ENCODE results near the gene PTCH1.
A peak's percentile ranks its signal among the peaks of the same experiment; 100 is the strongest.

PTCH1 gene

DNA sequence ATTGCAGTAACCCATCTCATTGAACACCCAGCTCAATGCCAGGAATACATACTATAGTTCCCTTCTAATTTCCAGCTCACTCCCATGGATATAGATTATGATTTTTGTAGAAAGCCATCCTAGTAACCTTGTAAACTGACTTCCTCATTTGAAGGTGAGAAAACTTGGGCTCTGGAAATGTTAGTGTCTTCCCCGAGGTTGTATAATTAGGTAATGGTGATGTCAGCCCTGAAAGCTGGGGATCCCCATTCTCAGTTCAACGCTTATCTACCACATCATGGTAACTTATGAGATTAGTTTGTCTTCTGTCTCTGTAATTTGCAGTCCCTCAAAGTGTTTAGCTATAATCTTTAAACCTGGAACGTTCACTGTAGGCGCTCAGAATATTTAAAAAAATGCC lies 34.6 kb upstream of the PTCH1 start:
- TF ChIP-seq, protein P1, sequence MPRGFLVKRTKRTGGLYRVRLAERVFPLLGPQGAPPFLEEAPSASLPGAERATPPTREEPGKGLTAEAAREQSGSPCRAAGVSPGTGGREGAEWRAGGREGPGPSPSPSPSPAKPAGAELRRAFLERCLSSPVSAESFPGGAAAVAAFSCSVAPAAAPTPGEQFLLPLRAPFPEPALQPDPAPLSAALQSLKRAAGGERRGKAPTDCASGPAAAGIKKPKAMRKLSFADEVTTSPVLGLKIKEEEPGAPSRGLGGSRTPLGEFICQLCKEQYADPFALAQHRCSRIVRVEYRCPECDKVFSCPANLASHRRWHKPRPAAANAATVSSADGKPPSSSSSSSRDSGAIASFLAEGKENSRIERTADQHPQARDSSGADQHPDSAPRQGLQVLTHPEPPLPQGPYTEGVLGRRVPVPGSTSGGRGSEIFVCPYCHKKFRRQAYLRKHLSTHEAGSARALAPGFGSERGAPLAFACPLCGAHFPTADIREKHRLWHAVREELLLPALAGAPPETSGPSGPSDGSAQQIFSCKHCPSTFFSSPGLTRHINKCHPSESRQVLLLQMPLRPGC (tag by site-specific recombination; IDR thresholded peaks at IDR 0.05), result no peak
- TF ChIP-seq MYNN (tag by site-specific recombination; IDR thresholded peaks at IDR 0.05; ENCODE audit: borderline replicate concordance) (no peak), ZSCAN23 (tag by site-specific recombination; IDR thresholded peaks at IDR 0.05) (no peak), KLF1 (tag by site-specific recombination; IDR thresholded peaks at IDR 0.05) (no peak), ZNF791 (tag by site-specific recombination; IDR thresholded peaks at IDR 0.05) (no peak), GLIS2 (tag by site-specific recombination; IDR thresholded peaks at IDR 0.05) (no peak), ZNF140 (tag by site-specific recombination; IDR thresholded peaks at IDR 0.05) (no peak), ZNF311 (tag by site-specific recombination; IDR thresholded peaks at IDR 0.05; ENCODE audit: borderline replicate concordance) (no peak), ZNF776 (tag by site-specific recombination; IDR thresholded peaks at IDR 0.05; ENCODE audit: borderline replicate concordance) (no peak), ZNF16 (tag by site-specific recombination; IDR thresholded peaks at IDR 0.05; ENCODE audit: low read depth) (no peak), ZNF274 (IDR thresholded peaks at IDR 0.05; ENCODE audit: low read length) (no peak), ZNF274 (tag by site-specific recombination; IDR thresholded peaks at IDR 0.05; ENCODE audit: borderline replicate concordance) (no peak), ZNF211 (tag by site-specific recombination; IDR thresholded peaks at IDR 0.05; ENCODE audit: low read depth) (no peak), KLF7 (tag by site-specific recombination; IDR thresholded peaks at IDR 0.05; ENCODE audit: borderline replicate concordance) (no peak)
- H3K27ac ChIP-seq (ENCODE audit: extremely low read depth, low read depth, low read length), result no peak overlapping the region
- CTCF ChIA-PET, result interaction anchor here (0.6 to 0.7 kb wide), 3 partner anchors 23 to 307 kb away, joined by 3 to 6 read pairs (median 3); no protein-coding TSS in a partner anchor
- H3K4me3 ChIP-seq (ENCODE audit: low read depth, low read length), result no peak overlapping the region
- H3K4me1 ChIP-seq (ENCODE audit: control insufficient read depth, insufficient read depth, low read length), result no peaks in the 10 kb centered on the region
- POLR2A ChIA-PET, result interaction anchor here (0.5 kb wide), 1 partner anchor 244 kb away, joined by 3 read pairs; no protein-coding TSS in a partner anchor
- H3K36me3 ChIP-seq (ENCODE audit: control insufficient read depth in 2 of 2, insufficient read depth in 1 of 2, low read length in 2 of 2), result no peaks in the 10 kb centered on the region
- H3K9me3 ChIP-seq (ENCODE audit: control insufficient read depth, insufficient read depth, low read depth, low read length), result no peaks in the 10 kb centered on the region

DNA sequence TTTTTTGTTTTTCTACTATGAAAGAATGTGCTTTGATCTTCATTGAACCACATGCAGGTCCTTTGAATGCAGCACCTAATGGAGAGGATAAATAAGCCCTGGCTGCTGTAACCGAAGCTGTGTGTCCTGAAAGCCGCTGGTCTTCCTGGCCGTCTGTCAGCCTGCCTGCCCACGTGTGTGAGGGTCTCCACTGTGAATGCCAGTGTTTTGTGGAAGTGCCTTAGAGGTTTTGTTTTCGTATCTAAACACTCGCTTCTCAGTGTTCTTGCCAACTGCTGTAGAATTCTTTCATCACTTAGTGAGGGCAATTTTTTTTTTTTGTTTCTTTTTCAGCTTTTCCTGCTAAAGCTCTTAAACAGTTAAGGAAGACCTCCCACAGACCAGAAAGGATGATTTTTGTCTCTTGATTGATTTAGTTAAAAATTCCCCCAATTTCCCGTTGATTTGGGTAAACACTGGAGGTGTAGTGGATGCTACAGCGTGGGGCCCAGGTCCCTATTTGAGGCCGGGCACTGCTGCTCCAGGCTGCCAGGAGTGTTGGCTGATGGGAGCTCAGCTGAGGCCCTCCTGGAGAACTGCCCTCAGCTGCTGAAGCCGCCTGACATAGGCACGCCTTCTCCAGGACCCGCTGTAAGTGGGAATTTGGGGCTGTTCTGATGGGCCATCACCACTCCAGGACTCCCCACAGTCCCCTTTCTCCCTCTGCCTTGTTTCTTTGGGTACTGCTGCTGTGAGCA lies 29.2 kb upstream of the PTCH1 start:
- TF ChIP-seq ZIC2 (tag by site-specific recombination; IDR thresholded peaks at IDR 0.05) (no peak), ZSCAN23 (tag by site-specific recombination; IDR thresholded peaks at IDR 0.05) (no peak), ZNF571 (tag by site-specific recombination; IDR thresholded peaks at IDR 0.05) (no peak), ZNF335 (tag by site-specific recombination; conservative IDR thresholded peaks at IDR 0.05) (0 out of 2 replicates have a peak, but pooled peaks have one; percentile 31), ZNF394 (tag by site-specific recombination; IDR thresholded peaks at IDR 0.05; ENCODE audit: borderline replicate concordance) (no peak), ZBTB7A (tag by site-specific recombination; IDR thresholded peaks at IDR 0.05; ENCODE audit: low read depth) (no peak), PRDM1 (tag by site-specific recombination; IDR thresholded peaks at IDR 0.05) (no peak)
- Histone ChIP-seq H3K4me3 (ENCODE audit: low read depth, low read length) (no peak overlapping the region), H3K4me1 (ENCODE audit: control insufficient read depth, insufficient read depth, low read length) (no peaks in the 10 kb centered on the region), H3K36me3 (ENCODE audit: control insufficient read depth in 2 of 2, insufficient read depth in 1 of 2, low read length in 2 of 2) (no peaks in the 10 kb centered on the region), H3K27ac (ENCODE audit: extremely low read depth, low read depth, low read length) (no peak overlapping the region), H3K9me3 (ENCODE audit: control insufficient read depth, insufficient read depth, low read depth, low read length) (no peaks in the 10 kb centered on the region)
- ChIA-PET CTCF (no interaction called here), POLR2A (no interaction called here)

DNA sequence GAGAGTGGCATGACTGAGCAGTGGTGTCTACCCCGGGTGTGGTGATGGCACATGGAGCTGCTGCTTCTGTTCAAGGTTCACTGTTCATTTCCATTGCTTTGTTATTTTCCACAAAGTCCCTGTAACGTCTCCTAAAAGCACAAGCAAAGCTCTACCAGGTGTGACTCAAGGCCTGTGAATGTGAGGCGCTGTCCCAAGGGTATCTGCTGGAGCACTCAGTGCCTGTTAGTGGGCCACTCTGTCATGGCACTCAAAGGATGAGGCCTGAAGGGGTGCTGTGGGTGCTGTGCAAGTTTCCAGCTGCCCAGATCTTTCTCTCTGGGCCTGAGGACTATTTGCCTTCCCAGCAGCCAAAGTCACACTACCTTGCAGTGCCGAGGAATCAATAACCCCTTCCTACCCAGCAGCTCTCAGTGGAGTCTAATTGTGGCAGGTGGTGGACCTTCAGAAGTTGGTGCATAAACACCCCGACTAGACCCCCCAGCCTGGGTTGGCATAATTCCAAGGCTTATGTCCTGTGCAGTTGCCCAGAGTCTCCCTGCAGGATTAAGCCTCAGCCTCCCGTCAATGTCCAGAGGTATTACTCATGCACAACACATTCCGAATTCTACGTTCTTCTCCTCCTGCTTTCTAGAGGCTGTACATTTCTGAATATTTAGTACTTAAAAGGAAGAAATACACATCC lies 17.4 kb upstream of the PTCH1 start:
- CTCF ChIA-PET, result no interaction called here
- no peaks in the 10 kb centered on the region for H3K4me1 ChIP-seq (ENCODE audit: control insufficient read depth, insufficient read depth, low read length)
- no peaks in the 10 kb centered on the region for H3K9me3 ChIP-seq (ENCODE audit: control insufficient read depth, insufficient read depth, low read depth, low read length)
- H3K27ac ChIP-seq (ENCODE audit: extremely low read depth, low read depth, low read length), result no peak overlapping the region
- no peak overlapping the region for H3K4me3 ChIP-seq (ENCODE audit: low read depth, low read length)
- no peaks in the 10 kb centered on the region for H3K36me3 ChIP-seq (ENCODE audit: control insufficient read depth in 2 of 2, insufficient read depth in 1 of 2, low read length in 2 of 2)
- POLR2A ChIA-PET, result no interaction called here
- TF ChIP-seq, protein P2, sequence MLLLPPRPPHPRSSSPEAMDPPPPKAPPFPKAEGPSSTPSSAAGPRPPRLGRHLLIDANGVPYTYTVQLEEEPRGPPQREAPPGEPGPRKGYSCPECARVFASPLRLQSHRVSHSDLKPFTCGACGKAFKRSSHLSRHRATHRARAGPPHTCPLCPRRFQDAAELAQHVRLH (tag by site-specific recombination; IDR thresholded peaks at IDR 0.05), result no peak
- TF ChIP-seq, protein P3, sequence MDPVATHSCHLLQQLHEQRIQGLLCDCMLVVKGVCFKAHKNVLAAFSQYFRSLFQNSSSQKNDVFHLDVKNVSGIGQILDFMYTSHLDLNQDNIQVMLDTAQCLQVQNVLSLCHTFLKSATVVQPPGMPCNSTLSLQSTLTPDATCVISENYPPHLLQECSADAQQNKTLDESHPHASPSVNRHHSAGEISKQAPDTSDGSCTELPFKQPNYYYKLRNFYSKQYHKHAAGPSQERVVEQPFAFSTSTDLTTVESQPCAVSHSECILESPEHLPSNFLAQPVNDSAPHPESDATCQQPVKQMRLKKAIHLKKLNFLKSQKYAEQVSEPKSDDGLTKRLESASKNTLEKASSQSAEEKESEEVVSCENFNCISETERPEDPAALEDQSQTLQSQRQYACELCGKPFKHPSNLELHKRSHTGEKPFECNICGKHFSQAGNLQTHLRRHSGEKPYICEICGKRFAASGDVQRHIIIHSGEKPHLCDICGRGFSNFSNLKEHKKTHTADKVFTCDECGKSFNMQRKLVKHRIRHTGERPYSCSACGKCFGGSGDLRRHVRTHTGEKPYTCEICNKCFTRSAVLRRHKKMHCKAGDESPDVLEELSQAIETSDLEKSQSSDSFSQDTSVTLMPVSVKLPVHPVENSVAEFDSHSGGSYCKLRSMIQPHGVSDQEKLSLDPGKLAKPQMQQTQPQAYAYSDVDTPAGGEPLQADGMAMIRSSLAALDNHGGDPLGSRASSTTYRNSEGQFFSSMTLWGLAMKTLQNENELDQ (tag by site-specific recombination; IDR thresholded peaks at IDR 0.05; ENCODE audit: low read depth), result no peak
- TF ChIP-seq, protein P4, sequence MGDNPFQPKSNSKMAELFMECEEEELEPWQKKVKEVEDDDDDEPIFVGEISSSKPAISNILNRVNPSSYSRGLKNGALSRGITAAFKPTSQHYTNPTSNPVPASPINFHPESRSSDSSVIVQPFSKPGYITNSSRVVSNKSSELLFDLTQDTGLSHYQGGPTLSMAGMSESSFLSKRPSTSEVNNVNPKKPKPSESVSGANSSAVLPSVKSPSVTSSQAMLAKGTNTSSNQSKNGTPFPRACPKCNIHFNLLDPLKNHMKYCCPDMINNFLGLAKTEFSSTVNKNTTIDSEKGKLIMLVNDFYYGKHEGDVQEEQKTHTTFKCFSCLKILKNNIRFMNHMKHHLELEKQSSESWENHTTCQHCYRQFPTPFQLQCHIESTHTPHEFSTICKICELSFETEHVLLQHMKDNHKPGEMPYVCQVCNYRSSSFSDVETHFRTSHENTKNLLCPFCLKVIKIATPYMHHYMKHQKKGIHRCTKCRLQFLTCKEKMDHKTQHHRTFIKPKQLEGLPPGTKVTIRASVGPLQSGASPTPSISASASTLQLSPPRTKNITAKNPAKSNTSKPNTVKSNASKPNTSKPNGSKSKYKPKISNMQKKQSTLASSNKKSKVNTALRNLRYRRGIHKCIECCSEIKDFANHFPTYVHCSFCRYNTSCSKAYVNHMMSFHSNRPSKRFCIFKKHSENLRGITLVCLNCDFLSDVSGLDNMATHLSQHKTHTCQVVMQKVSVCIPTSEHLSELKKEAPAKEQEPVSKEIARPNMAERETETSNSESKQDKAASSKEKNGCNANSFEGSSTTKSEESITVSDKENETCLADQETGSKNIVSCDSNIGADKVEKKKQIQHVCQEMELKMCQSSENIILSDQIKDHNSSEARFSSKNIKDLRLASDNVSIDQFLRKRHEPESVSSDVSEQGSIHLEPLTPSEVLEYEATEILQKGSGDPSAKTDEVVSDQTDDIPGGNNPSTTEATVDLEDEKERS (tag by site-specific recombination; IDR thresholded peaks at IDR 0.05), result no peak
- no peak for TF ChIP-seq ZNF610 (tag by site-specific recombination; IDR thresholded peaks at IDR 0.05; ENCODE audit: borderline replicate concordance)

Measured in HEK293 (cell line).